HG03460 (cell line): ENCODE data around the gene CDK11B.
"Not testable (repeated sequence)": the region's sequence is repeated elsewhere in the genome, so short reads cannot be mapped to it uniquely, and the experiment has no call there.

Source experiments
- ATAC-seq: cut with Tn5 transposase; IDR thresholded peaks from one replicate; pipeline ENCODE4 v1.9.1; 2021; ENCODE audit not compliant: unreplicated experiment

The CDK11B gene

GRCh38 chr1:1662830-1663560, 4.2 kb upstream of the CDK11B start:
- not testable (repeated sequence) for ATAC-seq

DNA sequence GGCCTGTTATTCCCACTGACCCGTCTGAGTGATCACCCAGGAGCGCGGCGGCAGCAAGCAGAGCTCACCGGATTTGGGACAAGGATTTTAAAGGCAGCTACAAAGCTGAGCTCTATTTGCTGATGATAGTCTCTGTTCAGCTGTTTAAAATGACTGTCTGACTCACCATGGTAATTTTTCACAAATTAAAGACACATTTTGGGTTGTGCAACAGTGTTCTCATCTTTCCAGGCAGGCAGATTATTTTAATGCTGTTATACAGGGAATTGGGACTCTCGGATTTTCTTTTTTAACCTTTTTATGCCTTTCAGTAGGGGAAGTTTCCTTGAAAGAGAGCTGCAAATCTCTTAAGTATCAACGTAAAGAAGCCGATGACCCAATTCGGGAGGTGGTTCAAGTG, 3.6 kb upstream of the CDK11B start:
- ATAC-seq, result not testable (repeated sequence)

- not testable (repeated sequence) for ATAC-seq
These were observed 10.5 kb downstream of the CDK11B start for GRCh38 chr1:1648265-1648664.

- ATAC-seq, result not testable (repeated sequence)
These were observed 11.1 kb downstream of the CDK11B start for GRCh38 chr1:1647567-1648241.

DNA sequence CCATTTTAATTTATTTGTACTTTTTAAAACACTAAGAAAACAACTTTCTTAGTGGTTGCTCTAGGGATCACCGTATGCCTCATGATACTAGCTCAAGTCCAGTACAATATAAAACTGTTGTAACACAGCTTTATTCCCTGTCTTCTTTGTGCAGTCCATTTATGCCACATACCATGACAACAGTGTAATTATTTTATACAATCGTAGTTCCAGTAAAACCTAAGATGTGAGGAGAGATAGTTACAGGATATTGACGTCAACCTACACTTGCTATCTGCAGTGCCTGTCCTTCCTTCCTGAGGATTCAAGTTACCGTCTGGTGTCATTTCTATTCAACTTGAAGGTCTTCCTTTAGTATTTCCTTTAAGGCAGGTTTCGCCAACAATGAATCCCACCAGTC, 12.5 kb downstream of the CDK11B start:
- ATAC-seq, result not testable (repeated sequence)

- ATAC-seq, result not testable (repeated sequence)
These were observed 17.9 kb downstream of the CDK11B start for GRCh38 chr1:1640711-1641461.

DNA sequence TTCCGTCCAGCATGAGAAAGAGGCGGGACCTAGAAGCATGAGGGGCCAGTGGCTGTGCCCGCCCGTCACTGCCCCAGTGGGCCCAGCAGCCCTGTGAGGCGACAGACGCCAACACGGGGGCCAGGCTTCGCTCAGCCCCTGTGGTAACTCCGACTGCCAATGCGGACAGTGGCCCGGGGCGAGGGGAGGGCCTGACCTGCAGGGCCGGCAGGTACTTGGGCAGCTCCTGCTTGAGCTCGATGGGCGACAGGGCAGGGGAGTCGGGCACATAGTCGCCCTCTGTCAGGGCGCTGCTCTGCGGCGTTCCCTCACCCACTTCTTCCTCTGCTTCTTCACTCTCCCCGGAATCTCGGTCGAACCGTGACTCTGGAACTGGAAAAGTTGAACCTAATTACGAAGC, 18.7 kb downstream of the CDK11B start:
- not testable (repeated sequence) for ATAC-seq

GRCh38 chr1:1639368-1639767, 19.4 kb downstream of the CDK11B start:
- not testable (repeated sequence) for ATAC-seq

- not testable (repeated sequence) for ATAC-seq
These were observed 20.3 kb downstream of the CDK11B start for GRCh38 chr1:1638528-1638927.

DNA sequence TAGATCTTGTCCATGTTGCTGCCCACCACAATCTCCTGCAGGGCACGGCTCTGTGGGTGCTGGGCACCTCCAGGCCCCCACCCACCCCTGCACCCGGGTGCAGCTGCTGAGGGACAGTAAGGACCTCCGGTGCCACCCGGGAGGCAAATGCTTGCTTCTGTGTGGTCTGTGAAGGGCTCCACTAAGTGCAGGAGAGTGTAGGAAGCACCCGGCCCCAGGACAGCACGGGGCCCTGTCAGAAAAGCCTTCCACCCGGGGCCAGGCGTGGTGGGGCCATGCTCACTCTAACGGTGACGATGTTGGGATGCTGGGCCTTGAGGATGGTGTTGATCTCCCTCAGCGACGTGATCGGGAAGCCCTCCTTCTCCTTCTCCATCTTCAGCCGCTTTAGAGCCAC, 21.3 kb downstream of the CDK11B start:
- ATAC-seq, result not testable (repeated sequence)

DNA sequence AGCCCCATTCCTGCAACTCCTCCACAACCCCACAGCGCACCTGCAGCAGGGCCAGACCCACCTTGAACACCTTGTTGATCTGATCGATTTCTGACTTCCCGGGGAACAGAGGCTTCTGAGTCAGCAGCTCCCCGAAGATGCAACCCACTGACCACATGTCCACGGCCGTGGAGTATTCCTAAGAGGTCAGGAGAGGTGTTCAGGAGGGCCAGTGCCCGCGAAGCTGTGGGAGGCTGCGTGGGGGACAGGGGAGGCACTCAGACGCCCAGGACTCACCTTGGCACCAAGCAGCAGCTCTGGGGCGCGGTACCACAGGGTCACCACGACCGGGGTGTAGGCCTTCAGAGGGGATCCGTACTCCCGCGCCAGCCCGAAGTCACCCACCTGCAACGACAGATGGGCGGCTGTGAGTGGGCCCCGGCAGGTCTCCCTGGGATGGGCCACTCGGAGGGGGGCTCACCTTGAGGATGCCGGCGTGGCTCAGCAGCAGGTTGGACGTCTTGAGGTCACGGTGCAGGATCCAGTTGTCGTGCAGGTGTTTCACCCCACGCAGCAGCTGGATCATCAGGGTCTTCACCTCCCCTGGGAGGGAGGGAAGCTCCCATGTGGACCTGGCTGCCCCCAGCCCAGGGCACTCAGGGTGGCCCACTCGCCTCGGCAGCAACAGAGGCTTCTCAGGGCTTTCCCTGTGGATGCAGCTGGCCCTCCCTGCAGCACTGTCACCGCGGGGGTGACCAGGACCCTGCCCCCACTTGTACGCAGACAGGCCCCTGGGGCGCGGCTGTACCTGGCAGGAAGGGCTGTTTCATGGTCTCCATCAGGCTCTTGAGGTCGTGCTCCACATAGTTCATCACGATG, 22.0 kb downstream of the CDK11B start:
- not testable (repeated sequence) for ATAC-seq

DNA sequence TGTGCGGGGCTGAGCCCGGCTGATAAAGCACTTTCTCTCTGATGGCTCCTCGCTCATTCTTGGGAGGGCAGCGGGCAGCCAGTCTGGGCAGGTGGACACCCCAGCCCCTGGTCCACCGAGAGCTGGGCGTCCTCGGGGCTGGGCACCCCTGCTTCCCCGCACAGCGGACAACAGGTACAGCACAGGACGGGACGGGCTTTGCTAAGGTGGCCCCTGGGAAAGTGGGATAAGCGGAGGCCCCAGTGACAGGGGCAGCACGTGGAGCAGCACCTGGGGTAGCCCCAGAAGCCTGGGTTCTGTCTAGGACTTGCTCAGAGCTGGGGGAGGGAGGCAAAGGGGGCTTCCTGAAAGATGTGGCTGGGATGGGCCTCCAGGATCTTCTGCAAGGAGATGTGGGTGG, 24.2 kb downstream of the CDK11B start:
- ATAC-seq, result not testable (repeated sequence)

DNA sequence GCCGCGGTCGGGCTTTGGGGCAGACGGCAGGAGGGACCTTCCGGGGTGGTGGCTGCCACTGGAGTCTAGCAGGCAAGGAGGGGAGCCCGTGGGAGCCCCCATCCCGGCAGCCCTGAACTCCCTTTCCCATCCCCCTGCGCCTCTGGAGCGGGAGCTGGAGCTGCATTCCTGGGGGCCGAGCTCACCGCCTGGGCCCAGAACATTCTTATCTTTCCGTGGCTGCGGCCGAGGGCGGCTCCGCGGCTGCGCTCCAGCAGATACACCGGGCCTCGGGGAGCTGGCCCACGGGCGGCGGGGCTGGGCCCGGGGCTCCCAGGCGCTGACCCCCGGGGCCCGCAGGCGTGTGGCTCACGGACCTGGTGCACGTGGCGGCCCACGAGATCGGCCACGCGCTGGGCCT, 25.4 kb downstream of the CDK11B start:
- ATAC-seq, result not testable (repeated sequence)

DNA sequence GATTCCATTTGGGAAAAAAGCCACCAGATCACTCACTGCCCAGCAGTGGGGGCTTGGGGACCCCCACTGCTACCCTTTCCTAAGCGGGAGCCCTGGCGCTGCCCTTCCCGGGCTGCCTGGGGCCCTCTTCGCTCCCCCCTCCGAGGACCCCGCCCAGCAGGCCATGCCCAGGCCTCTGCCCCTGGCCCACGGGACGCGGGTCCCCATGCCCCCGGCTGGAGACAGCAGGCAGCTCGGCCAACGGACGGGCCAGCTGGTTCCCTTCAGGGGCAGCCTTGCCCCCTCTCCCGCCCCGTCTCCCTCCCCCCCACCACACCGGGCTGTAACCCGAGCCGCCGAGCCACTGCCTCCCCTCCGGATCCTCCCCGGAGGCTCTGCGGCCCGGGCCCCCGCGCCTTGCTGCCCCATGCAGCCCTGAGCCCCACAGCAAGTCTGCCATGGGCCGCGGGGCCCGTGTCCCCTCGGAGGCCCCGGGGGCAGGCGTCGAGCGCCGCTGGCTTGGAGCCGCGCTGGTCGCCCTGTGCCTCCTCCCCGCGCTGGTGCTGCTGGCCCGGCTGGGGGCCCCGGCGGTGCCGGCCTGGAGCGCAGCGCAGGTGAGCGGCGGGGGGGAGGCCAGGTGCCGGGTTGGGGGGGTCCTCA, 26.9 kb downstream of the CDK11B start, which contains the start of gene MMP23B:
Gene MMP23B, plus strand, starts transcription at position 392 of the 639 bp plus-strand sequence. Its CDS starts 46 bp downstream, at position 438.
- ATAC-seq, result no peak

- ATAC-seq, result no peak
These were observed 27.6 kb downstream of the CDK11B start for GRCh38 chr1:1630965-1631781.

DNA sequence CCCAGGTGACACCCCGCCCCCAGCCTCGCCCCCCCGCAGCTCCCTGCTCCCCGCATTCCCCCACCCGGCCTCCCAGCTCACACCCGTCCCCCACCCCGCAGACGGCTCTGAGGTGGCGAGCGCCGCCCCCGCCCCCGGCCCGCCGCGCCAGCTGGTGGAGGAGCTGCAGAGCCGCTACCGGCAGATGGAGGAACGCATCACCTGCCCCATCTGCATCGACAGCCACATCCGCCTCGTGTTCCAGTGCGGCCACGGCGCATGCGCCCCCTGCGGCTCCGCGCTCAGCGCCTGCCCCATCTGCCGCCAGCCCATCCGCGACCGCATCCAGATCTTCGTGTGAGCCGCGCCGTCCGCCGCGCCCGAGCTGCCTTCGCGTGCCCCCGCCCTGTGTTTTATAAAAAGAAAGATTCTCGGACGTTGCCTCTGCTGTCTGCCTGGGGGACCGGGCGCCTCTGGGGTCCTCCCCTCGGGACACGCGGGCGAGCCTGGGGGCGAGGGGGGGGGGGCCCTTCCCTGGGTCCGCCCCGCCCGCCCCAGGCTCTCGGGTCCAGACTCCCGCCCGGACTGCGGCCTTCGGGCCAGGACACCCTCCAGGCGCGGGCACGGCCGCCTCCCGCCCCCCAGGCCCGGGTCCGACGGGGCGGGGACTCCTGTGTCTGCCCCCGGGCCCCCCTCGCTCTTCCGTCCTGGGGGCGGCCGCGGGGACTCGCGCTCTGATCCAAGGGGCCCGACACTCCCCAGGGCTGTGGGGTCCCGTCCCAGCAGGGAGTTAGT, 28.4 kb downstream of the CDK11B start:
- peak; percentile 51 for ATAC-seq

GRCh38 chr1:1629430-1630190, 29.2 kb downstream of the CDK11B start:
- no peak for ATAC-seq
